ENCODE results near the gene PPHLN1.

DNA sequence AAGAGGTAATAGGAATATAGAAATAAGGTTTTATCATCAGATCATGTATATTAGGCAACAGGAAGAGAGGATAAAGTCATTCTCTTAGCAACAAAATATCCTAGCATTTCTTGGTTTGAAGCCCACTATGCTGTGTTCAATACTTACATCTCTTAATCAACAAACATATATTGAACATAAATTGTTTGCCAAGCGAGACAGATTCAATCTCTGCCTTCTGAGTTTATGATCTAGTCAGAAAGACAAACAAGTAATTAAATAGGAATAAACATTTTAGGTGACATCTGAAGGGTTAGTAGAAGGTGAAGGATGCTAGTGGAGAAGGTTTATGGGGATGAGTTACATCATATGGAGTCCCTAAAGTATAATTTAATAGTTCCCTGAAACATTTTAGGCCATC is 54.8 kb downstream of the PPHLN1 start:
- TF ChIP-seq, protein P1, sequence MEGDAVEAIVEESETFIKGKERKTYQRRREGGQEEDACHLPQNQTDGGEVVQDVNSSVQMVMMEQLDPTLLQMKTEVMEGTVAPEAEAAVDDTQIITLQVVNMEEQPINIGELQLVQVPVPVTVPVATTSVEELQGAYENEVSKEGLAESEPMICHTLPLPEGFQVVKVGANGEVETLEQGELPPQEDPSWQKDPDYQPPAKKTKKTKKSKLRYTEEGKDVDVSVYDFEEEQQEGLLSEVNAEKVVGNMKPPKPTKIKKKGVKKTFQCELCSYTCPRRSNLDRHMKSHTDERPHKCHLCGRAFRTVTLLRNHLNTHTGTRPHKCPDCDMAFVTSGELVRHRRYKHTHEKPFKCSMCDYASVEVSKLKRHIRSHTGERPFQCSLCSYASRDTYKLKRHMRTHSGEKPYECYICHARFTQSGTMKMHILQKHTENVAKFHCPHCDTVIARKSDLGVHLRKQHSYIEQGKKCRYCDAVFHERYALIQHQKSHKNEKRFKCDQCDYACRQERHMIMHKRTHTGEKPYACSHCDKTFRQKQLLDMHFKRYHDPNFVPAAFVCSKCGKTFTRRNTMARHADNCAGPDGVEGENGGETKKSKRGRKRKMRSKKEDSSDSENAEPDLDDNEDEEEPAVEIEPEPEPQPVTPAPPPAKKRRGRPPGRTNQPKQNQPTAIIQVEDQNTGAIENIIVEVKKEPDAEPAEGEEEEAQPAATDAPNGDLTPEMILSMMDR (IDR thresholded peaks at IDR 0.05), result no peak
- TF ChIP-seq POLR2A (IDR thresholded peaks at IDR 0.05), result no peak
